Neural cell (in vitro differentiated cells): ENCODE measurements around the gene C1orf21. TPM values are rescaled to one million over a fixed set of nuclear protein-coding genes. Genes with fewer than 3 reads are reported as not detected.

ENCODE experiments used
- H2AFZ ChIP-seq: fragments of 200-600, 300-800 bp; sonication (generic), shearing (Covaris generic); 2 replicates; pipeline ENCODE4 v1.6.0; 2014; ENCODE audit warnings: low read depth, mild to moderate bottlenecking, antibody characterized with exemption, low read length, moderate library complexity
- H3F3A ChIP-seq: fragments of 200-600 bp; shearing (Covaris generic); 2 replicates; pipeline ENCODE4 v1.6.1; 2016; ENCODE audit warnings: mild to moderate bottlenecking, moderate library complexity, mixed read lengths, antibody characterized with exemption, low read length; ENCODE audit not compliant: insufficient read depth, poor library complexity, severe bottlenecking
- H3K27ac ChIP-seq: fragments of 200-600, 300-800 bp; sonication (generic), shearing (Covaris generic); 2 replicates; pipeline ENCODE4 v1.5.1; 2014; ENCODE audit warnings: mild to moderate bottlenecking, low read length, moderate library complexity
- H3K27me3 ChIP-seq: fragments of 300-800, 200-600 bp; sonication (generic), shearing (Covaris generic); 2 replicates; pipeline ENCODE4 v1.6.0; 2014; ENCODE audit warnings: mild to moderate bottlenecking, low read depth, low read length, moderate library complexity; ENCODE audit not compliant: insufficient read depth
- H3K36me3 ChIP-seq: fragments of 300-800, 200-600 bp; sonication (generic), shearing (Covaris generic); 2 replicates; pipeline ENCODE4 v1.5.1; 2014; ENCODE audit warnings: mild to moderate bottlenecking, antibody characterized with exemption, low read length, moderate library complexity; ENCODE audit not compliant: insufficient read depth
- H3K4me2 ChIP-seq: fragments of 300-800, 200-600 bp; sonication (generic), shearing (Covaris generic); 2 replicates; pipeline ENCODE4 v1.6.0; 2014; ENCODE audit warnings: mild to moderate bottlenecking, low read length
- H3K4me3 ChIP-seq: fragments of 300-800, 200-600 bp; sonication (generic), shearing (Covaris generic); 2 replicates; pipeline ENCODE4 v1.5.1; 2014; ENCODE audit warnings: mild to moderate bottlenecking, low read length, moderate library complexity
- H3K79me2 ChIP-seq: fragments of 200-600 bp; shearing (Covaris generic); replicated peaks from 2 replicates; pipeline ENCODE4 v1.6.0; 2014; ENCODE audit warnings: mild to moderate bottlenecking, low read length, moderate library complexity; ENCODE audit not compliant: insufficient read depth
- H3K9ac ChIP-seq: fragments of 300-800, 200-600 bp; sonication (generic), shearing (Covaris generic); 2 replicates; pipeline ENCODE4 v1.6.1; 2016; ENCODE audit warnings: mild to moderate bottlenecking, low read length, mixed read lengths
- H3K9me2 ChIP-seq: fragments of 200-600 bp; shearing (Covaris generic); 2 replicates; pipeline ENCODE4 v1.6.1; 2016; ENCODE audit warnings: mild to moderate bottlenecking, low read length, mixed read lengths; ENCODE audit not compliant: insufficient read depth
- H3K9me3 ChIP-seq: fragments of 200-600, 300-800 bp; sonication (generic), shearing (Covaris generic); 2 replicates; pipeline ENCODE4 v1.6.1; 2016; ENCODE audit warnings: mild to moderate bottlenecking, mixed run types, low read length, moderate library complexity, mixed read lengths
- H4K20me1 ChIP-seq: fragments of 200-600 bp; shearing (Covaris generic); 2 replicates; pipeline ENCODE4 v1.6.1; 2016; ENCODE audit warnings: mild to moderate bottlenecking, mixed run types; ENCODE audit not compliant: insufficient read depth
- CTCF ChIP-seq: fragments of 450-650 bp; IDR thresholded peaks from 2 replicates; pipeline ENCODE4 v1.5.1; 2014; ENCODE audit warnings: antibody characterized with exemption, mild to moderate bottlenecking, moderate library complexity; ENCODE audit not compliant: poor library complexity, severe bottlenecking
- EP300 ChIP-seq: fragments of 450-650 bp; conservative IDR thresholded peaks from 2 replicates; pipeline ENCODE4 v1.6.1; 2014; ENCODE audit warnings: antibody characterized with exemption, mild to moderate bottlenecking, moderate library complexity; ENCODE audit not compliant: poor library complexity, severe bottlenecking
- EZH2 ChIP-seq: fragments of 200-600, 300-800 bp; shearing (Covaris generic), sonication (generic); IDR thresholded peaks from 2 replicates; pipeline ENCODE4 v1.6.1; 2014; ENCODE audit warnings: antibody characterized with exemption, low read length, borderline replicate concordance, mild to moderate bottlenecking; ENCODE audit not compliant: insufficient read depth, poor library complexity, severe bottlenecking
- MXI1 ChIP-seq: fragments of 450-650 bp; conservative IDR thresholded peaks from 2 replicates; pipeline ENCODE4 v1.6.1; 2014; ENCODE audit warnings: antibody characterized with exemption, mild to moderate bottlenecking; ENCODE audit not compliant: poor library complexity, severe bottlenecking
- POLR2AphosphoS5 ChIP-seq: IDR thresholded peaks from 2 replicates; pipeline ENCODE4 v1.6.1; 2012
- RAD21 ChIP-seq: fragments of 450-650 bp; conservative IDR thresholded peaks from 2 replicates; pipeline ENCODE4 v1.6.1; 2014; ENCODE audit warnings: antibody characterized with exemption, mild to moderate bottlenecking, moderate library complexity
- REST ChIP-seq: IDR thresholded peaks from 2 replicates; pipeline ENCODE4 v1.6.1; 2012; ENCODE audit warnings: borderline replicate concordance
- SMC3 ChIP-seq: fragments of 450-650 bp; conservative IDR thresholded peaks from 2 replicates; pipeline ENCODE4 v1.6.1; 2014; ENCODE audit warnings: antibody characterized with exemption, mild to moderate bottlenecking, moderate library complexity; ENCODE audit not compliant: poor library complexity
- TAF1 ChIP-seq: IDR thresholded peaks from 2 replicates; pipeline ENCODE4 v1.6.1; 2012; ENCODE audit warnings: low read depth
- polyA plus RNA-seq: library from polyadenylated mRNA; depleted of rRNA; stranded (reverse); fragments of >200 nt; gene quantifications from 2 replicates; pipeline ENCODE4 v1.2.3, GENCODE V29; 2014

C1orf21 gene
- polyA plus RNA-seq, 1 donor from 2014 or later, result 21.1 TPM

DNA sequence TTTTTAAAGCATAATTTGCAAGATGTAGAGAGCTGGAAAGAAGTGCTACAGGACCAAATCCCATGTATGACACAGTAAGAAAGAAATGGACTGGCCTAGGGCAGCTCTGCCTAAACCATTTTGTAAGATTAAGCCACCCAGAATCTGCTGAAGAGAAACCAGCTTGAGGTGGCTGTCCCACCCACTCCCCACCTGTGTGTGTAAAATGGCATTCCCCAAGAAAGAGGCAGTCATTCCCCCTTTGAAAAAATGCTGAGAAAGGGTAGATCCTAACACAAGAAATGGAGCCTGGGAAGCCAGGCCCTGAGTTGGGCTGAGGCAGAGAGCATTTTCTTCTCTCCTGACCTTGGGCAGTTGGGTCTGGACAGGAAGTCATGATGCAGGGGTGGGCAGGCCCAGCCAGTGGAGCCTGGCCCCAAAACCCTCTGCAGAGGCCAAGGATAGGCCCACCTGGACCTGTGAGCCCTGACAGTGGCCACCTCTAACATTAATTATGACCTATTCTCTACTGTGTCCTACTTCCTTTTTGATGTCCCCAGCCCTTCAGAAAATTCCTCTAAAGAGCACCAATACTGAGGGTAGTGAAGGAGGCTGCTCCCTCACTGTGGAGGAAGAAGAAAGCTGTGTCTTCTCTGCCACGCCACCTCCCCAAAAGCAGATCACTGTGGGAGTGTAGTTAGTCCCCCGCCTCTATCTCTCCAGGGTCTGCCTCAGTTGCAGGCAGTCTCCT, 273.8 kb downstream of the C1orf21 start:
- Histone ChIP-seq H3K9me3 (no peaks in the 10 kb centered on the region), H3K4me2 (no peak overlapping the region), H3K9me2 (no peaks in the 10 kb centered on the region), H3K36me3 (no peaks in the 10 kb centered on the region), H3F3A (peaks cover 5% of the 10 kb centered on the region), H3K4me3 (no peak overlapping the region), H3K27ac (no peak overlapping the region), H3K27me3 (no peaks in the 10 kb centered on the region), H3K9ac (no peak overlapping the region), H4K20me1 (no peaks in the 10 kb centered on the region), H3K79me2 (no peaks in the 10 kb centered on the region), H2AFZ (no peak overlapping the region)
- TF ChIP-seq POLR2AphosphoS5 (no peak), MXI1 (no peak), EZH2 (no peak), CTCF (no peak), EP300 (no peak), RAD21 (no peak), REST (no peak), SMC3 (no peak), TAF1 (no peak)

DNA sequence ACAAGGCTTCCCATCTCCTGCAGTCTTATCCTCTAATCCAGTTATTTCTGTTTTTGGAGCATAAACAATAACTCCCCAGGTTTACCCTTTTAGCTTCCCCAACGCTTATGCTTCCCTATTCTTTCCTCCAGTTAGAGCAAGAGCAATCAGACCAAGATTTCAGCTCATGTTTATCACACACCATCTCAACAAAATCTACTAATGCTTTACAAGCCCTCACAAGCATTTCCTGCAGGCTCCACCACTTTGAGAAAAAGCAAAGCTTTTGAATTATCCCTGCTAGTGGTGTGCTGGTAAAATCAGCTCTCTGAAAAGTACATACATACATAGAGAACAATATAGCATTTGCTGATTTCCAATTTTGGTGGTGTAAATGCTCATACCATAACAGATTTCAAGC, 275.0 kb downstream of the C1orf21 start:
- no peaks in the 10 kb centered on the region for H3K36me3 ChIP-seq
- H3K79me2 ChIP-seq, result no peaks in the 10 kb centered on the region
- no peaks in the 10 kb centered on the region for H4K20me1 ChIP-seq
- H3K27me3 ChIP-seq, result no peaks in the 10 kb centered on the region
- no peak overlapping the region for H2AFZ ChIP-seq
- no peak overlapping the region for H3K9ac ChIP-seq
- no peaks in the 10 kb centered on the region for H3K9me2 ChIP-seq
- H3K4me3 ChIP-seq, result no peak overlapping the region
- TF ChIP-seq EP300 (no peak), POLR2AphosphoS5 (no peak), MXI1 (no peak), TAF1 (no peak), EZH2 (no peak), SMC3 (no peak), RAD21 (no peak), REST (no peak)
- no peak overlapping the region for H3K4me2 ChIP-seq
- H3K27ac ChIP-seq, result no peak overlapping the region
- no peaks in the 10 kb centered on the region for H3K9me3 ChIP-seq
- peaks cover 5% of the 10 kb centered on the region for H3F3A ChIP-seq
